Stimulated activated CD8-positive, alpha-beta memory T cell treated with anti-CD3 and anti-CD28 coated beads, Interleukin-4, amount 100 ng/mL, for 1 hour (primary cell): ENCODE results near the gene NEK11.

Source experiments
- DNase-seq, 2 donors: peaks; one replicate each; pipeline ENCODE4 v3.0.0-alpha.2; 2020; ENCODE audit warnings: low read depth in 2 of 2, low spot score in 1 of 2

NEK11 gene

GRCh38 chr3:131026321-131027151 lies at the start of gene NEK11, which contains the start of gene ASTE1:
NEK11 (plus strand) TSS chr3:131026877; CDS start chr3:131029709, 2,832 bp downstream.
ASTE1 (minus strand) TSS chr3:131026825; CDS start chr3:131025306, 1,519 bp downstream.
- peak; percentile 83 to 86 for DNase-seq

- no peak for DNase-seq
Observed at GRCh38 chr3:130979117-130979516, 47.6 kb upstream of the NEK11 start.

GRCh38 chr3:130981469-130981868 lies 45.2 kb upstream of the NEK11 start:
- no peak for DNase-seq

GRCh38 chr3:130990282-130990681 lies 36.4 kb upstream of the NEK11 start:
- DNase-seq, result no peak

GRCh38 chr3:130991126-130991525 lies 35.6 kb upstream of the NEK11 start:
- DNase-seq, result no peak

GRCh38 chr3:130992344-130992743 lies 34.3 kb upstream of the NEK11 start:
- DNase-seq, result no peak

GRCh38 chr3:130997289-130997688 lies 29.4 kb upstream of the NEK11 start:
- no peak for DNase-seq

- no peak for DNase-seq
Observed at GRCh38 chr3:131001071-131001470, 25.6 kb upstream of the NEK11 start.

- no peak for DNase-seq
Observed at GRCh38 chr3:131004603-131005002, 22.1 kb upstream of the NEK11 start.

- no peak for DNase-seq
Observed at GRCh38 chr3:131007256-131007655, 19.4 kb upstream of the NEK11 start.

- DNase-seq, result no peak
Observed at GRCh38 chr3:131007782-131008181, 18.9 kb upstream of the NEK11 start.

GRCh38 chr3:131008326-131008725 lies 18.4 kb upstream of the NEK11 start:
- DNase-seq, result no peak

GRCh38 chr3:131009698-131010097 lies 17.0 kb upstream of the NEK11 start:
- DNase-seq, result no peak

GRCh38 chr3:131018970-131019369 lies 7.7 kb upstream of the NEK11 start:
- DNase-seq, result no peak

GRCh38 chr3:131020122-131020693 lies 6.5 kb upstream of the NEK11 start:
- no peak for DNase-seq

- DNase-seq, result no peak
Observed at GRCh38 chr3:131025539-131025938, 1.1 kb upstream of the NEK11 start.

GRCh38 chr3:131028844-131029243 lies 2.2 kb downstream of the NEK11 start:
- no peak for DNase-seq

GRCh38 chr3:131031660-131032059 lies 5.0 kb downstream of the NEK11 start:
- no peak for DNase-seq

- no peak for DNase-seq
Observed at GRCh38 chr3:131033480-131034080, 6.9 kb downstream of the NEK11 start.

- no peak for DNase-seq
Observed at GRCh38 chr3:131036200-131036816, 9.6 kb downstream of the NEK11 start.

GRCh38 chr3:131036986-131037385 lies 10.3 kb downstream of the NEK11 start:
- no peak for DNase-seq

- no peak for DNase-seq
Observed at GRCh38 chr3:131038326-131038725, 11.6 kb downstream of the NEK11 start.
